ENCODE measurements around the gene MEIKIN. TPM values are rescaled to one million over a fixed set of nuclear protein-coding genes. Genes with fewer than 3 reads are reported as not detected.

The MEIKIN gene
- total and polyA plus RNA-seq, 4 donors = 0.42 to 0.51 TPM; not detected in 2

DNA sequence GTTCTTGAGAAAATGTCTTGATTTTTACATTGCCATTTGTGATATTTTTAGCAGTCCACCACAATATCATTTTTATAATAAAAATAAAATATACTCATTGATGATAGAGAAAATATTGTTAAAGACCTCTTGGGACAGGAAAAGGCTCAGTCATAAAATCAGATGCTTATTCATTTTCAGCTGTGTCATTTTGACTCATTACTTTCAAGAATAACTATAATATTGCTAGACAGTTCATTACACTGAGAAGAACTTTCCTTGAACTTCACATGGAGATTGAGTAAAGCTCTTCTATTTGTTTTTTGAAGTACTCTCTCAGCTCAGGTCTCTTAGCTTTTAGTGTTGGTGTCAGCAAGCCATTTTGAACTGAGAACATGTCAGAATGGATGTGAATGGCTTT, 8.5 kb upstream of the MEIKIN start:
- Histone ChIP-seq H3K9ac (ENCODE audit: low read depth in 1 of 2, low read length in 2 of 2) (no peak overlapping the region), H3K36me3 (ENCODE audit: control insufficient read depth in 4 of 4, insufficient read depth in 3 of 4, low read depth in 1 of 4, low read length in 3 of 4) (no peaks in the 10 kb centered on the region), H3K4me3 (ENCODE audit: low read depth in 1 of 3, low read length in 3 of 3) (no peak overlapping the region), H3K4me1 (ENCODE audit: control insufficient read depth in 4 of 4, insufficient read depth in 4 of 4, low read length in 3 of 4) (no peaks in the 10 kb centered on the region), H3K9me3 (ENCODE audit: control insufficient read depth in 4 of 4, low read length in 3 of 4) (no peaks in the 10 kb centered on the region), H3K27me3 (ENCODE audit: control insufficient read depth in 4 of 4, insufficient read depth in 4 of 4, low read length in 3 of 4) (no peaks in the 10 kb centered on the region), H3K27ac (ENCODE audit: low read depth in 1 of 2, low read length in 2 of 2) (no peak overlapping the region)
- no peak for DNase-seq (ENCODE audit: low spot score)
- TF ChIP-seq, protein P1, sequence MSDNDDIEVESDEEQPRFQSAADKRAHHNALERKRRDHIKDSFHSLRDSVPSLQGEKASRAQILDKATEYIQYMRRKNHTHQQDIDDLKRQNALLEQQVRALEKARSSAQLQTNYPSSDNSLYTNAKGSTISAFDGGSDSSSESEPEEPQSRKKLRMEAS (IDR thresholded peaks at IDR 0.05) = no peak
- TF ChIP-seq RXRA (IDR thresholded peaks at IDR 0.05) (no peak), FOXA2 (IDR thresholded peaks at IDR 0.05) (no peak), SP1 (IDR thresholded peaks at IDR 0.05) (no peak), EGR1 (IDR thresholded peaks at IDR 0.05; ENCODE audit: low read depth in 2 of 2) (no peak), NR2F2 (IDR thresholded peaks at IDR 0.05) (no peak), TAF1 (conservative IDR thresholded peaks at IDR 0.05) (no peak), GABPA (IDR thresholded peaks at IDR 0.05 in 1 of 2, conservative IDR thresholded peaks at IDR 0.05 in 1 of 2) (no peak), YY1 (IDR thresholded peaks at IDR 0.05) (no peak), JUND (IDR thresholded peaks at IDR 0.05) (no peak), HNF4A (conservative IDR thresholded peaks at IDR 0.05) (no peak), FOXA1 (IDR thresholded peaks at IDR 0.05) (no peak), RAD21 (IDR thresholded peaks at IDR 0.05) (no peak), HNF4G (IDR thresholded peaks at IDR 0.05) (no peak)
- TF ChIP-seq, protein P2, sequence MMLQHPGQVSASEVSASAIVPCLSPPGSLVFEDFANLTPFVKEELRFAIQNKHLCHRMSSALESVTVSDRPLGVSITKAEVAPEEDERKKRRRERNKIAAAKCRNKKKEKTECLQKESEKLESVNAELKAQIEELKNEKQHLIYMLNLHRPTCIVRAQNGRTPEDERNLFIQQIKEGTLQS (IDR thresholded peaks at IDR 0.05) = no peak
- TF ChIP-seq, protein P3, sequence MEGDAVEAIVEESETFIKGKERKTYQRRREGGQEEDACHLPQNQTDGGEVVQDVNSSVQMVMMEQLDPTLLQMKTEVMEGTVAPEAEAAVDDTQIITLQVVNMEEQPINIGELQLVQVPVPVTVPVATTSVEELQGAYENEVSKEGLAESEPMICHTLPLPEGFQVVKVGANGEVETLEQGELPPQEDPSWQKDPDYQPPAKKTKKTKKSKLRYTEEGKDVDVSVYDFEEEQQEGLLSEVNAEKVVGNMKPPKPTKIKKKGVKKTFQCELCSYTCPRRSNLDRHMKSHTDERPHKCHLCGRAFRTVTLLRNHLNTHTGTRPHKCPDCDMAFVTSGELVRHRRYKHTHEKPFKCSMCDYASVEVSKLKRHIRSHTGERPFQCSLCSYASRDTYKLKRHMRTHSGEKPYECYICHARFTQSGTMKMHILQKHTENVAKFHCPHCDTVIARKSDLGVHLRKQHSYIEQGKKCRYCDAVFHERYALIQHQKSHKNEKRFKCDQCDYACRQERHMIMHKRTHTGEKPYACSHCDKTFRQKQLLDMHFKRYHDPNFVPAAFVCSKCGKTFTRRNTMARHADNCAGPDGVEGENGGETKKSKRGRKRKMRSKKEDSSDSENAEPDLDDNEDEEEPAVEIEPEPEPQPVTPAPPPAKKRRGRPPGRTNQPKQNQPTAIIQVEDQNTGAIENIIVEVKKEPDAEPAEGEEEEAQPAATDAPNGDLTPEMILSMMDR (IDR thresholded peaks at IDR 0.05; ENCODE audit: low read depth, low read length, missing input control) = no peak
- TF ChIP-seq, protein P4, sequence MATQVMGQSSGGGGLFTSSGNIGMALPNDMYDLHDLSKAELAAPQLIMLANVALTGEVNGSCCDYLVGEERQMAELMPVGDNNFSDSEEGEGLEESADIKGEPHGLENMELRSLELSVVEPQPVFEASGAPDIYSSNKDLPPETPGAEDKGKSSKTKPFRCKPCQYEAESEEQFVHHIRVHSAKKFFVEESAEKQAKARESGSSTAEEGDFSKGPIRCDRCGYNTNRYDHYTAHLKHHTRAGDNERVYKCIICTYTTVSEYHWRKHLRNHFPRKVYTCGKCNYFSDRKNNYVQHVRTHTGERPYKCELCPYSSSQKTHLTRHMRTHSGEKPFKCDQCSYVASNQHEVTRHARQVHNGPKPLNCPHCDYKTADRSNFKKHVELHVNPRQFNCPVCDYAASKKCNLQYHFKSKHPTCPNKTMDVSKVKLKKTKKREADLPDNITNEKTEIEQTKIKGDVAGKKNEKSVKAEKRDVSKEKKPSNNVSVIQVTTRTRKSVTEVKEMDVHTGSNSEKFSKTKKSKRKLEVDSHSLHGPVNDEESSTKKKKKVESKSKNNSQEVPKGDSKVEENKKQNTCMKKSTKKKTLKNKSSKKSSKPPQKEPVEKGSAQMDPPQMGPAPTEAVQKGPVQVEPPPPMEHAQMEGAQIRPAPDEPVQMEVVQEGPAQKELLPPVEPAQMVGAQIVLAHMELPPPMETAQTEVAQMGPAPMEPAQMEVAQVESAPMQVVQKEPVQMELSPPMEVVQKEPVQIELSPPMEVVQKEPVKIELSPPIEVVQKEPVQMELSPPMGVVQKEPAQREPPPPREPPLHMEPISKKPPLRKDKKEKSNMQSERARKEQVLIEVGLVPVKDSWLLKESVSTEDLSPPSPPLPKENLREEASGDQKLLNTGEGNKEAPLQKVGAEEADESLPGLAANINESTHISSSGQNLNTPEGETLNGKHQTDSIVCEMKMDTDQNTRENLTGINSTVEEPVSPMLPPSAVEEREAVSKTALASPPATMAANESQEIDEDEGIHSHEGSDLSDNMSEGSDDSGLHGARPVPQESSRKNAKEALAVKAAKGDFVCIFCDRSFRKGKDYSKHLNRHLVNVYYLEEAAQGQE (IDR thresholded peaks at IDR 0.05) = no peak

DNA sequence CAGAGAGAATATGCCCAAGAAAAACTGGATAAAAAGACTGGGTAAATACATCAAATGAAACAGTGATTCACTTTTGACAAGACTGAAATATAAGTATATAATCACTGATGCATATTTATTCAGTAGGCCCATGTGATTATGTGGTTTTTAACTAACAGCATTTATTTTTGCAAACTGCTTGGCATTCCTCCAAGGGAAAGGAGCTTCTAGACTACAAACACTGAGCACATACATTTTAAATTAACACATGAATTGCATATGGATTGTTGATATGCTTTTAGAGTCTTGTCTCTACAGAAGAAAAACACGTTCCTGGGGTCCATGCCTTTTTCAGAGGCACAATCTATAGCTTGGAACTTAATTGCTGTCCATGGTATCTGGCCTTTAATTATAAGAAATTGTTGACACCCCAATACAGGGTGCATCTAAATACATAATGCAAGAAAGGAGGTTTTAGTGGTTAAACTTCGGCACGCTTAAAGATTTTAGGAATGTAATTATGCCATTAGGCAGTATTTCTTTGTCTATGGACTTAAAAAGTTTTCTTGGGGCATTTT, 6.9 kb upstream of the MEIKIN start:
- H3K4me1 ChIP-seq (ENCODE audit: control insufficient read depth in 4 of 4, insufficient read depth in 4 of 4, low read length in 3 of 4) = no peaks in the 10 kb centered on the region
- TF ChIP-seq, protein P1 (IDR thresholded peaks at IDR 0.05) = no peak
- TF ChIP-seq RXRA (IDR thresholded peaks at IDR 0.05) = no peak
- TF ChIP-seq, protein P4 (IDR thresholded peaks at IDR 0.05) = peak; percentile 55
- no peak overlapping the region for H3K27ac ChIP-seq (ENCODE audit: low read depth in 1 of 2, low read length in 2 of 2)
- no peak overlapping the region for H3K4me3 ChIP-seq (ENCODE audit: low read depth in 1 of 3, low read length in 3 of 3)
- DNase-seq (ENCODE audit: low spot score) = no peak
- no peaks in the 10 kb centered on the region for H3K9me3 ChIP-seq (ENCODE audit: control insufficient read depth in 4 of 4, low read length in 3 of 4)
- H3K9ac ChIP-seq (ENCODE audit: low read depth in 1 of 2, low read length in 2 of 2) = no peak overlapping the region
- WGBS = 91% methylated on average over 3 of the region's 3 CpGs
- no peaks in the 10 kb centered on the region for H3K36me3 ChIP-seq (ENCODE audit: control insufficient read depth in 4 of 4, insufficient read depth in 3 of 4, low read depth in 1 of 4, low read length in 3 of 4)
- H3K27me3 ChIP-seq (ENCODE audit: control insufficient read depth in 4 of 4, insufficient read depth in 4 of 4, low read length in 3 of 4) = no peaks in the 10 kb centered on the region
